Stimulated activated CD4-positive, alpha-beta T cell treated with anti-CD3 and anti-CD28 coated beads, Interleukin-12 subunit alpha, Interleukin-12 subunit beta, amount 100 ng/mL, for 48 hours (primary cell): ENCODE data around the gene DYNLRB1.

Source experiments
- DNase-seq, 3 donors: peaks; one replicate each; pipeline ENCODE4 v3.0.0-alpha.2; 2020; ENCODE audit warnings: low read depth in 2 of 3, low spot score in 1 of 3

Gene DYNLRB1

DNA sequence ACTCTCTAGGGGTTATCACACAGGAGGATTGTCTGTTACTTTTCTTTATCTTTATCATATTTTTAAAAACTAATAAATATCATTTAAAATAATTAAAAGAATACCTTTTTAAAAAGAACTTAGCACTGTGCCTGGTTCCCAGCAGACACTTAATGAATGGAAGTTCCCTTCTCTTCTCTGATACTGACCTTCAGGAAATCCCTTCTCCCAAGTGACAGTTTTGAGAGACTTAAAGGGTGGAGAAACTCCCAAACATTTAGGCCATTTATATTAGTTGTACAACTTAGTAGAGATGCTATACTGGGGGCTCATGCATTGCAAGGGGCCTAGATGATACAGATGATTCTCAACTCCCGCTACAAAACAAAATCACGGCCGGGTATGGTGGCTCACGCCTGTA is 60.8 kb downstream of the DYNLRB1 start:
- no peak for DNase-seq

DNA sequence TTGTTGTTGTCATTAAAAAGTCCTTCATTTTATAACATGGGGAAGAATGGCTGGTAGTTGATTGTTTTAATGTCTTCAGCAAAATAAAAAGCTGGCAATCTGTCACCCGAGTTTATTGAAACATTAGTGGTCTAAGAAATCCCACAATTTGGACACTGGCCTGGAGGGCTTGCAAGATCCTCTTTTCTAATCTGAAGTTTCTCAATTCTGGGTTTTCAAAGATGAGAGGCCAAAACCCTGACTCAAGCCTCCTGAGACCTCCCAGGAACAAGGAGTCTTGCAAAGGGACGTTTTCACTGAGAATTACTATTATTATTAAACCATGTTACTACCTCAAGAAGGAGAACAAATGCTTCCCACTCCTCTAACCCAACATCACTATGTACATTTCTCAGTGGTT is 61.8 kb downstream of the DYNLRB1 start:
- no peak for DNase-seq

DNA sequence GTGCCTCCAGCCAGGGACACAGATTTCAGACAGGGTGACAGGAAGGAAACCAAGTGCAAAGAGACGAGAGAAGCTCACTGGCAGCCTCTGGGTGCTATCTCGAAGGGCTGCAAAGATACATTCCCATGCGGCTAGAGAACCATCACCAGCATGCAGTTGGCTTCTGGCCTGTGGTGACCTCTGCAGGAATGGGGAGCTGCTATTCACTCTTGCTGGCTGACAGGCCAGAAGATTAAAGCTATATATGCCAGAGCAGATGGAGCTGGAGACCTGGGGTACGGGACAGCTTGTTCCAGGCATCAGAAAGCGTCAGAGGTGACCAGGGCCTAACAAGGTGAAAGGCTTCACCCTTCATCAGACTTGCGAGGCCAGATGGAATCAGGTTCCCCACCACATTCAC is 62.3 kb downstream of the DYNLRB1 start:
- DNase-seq: no peak

DNA sequence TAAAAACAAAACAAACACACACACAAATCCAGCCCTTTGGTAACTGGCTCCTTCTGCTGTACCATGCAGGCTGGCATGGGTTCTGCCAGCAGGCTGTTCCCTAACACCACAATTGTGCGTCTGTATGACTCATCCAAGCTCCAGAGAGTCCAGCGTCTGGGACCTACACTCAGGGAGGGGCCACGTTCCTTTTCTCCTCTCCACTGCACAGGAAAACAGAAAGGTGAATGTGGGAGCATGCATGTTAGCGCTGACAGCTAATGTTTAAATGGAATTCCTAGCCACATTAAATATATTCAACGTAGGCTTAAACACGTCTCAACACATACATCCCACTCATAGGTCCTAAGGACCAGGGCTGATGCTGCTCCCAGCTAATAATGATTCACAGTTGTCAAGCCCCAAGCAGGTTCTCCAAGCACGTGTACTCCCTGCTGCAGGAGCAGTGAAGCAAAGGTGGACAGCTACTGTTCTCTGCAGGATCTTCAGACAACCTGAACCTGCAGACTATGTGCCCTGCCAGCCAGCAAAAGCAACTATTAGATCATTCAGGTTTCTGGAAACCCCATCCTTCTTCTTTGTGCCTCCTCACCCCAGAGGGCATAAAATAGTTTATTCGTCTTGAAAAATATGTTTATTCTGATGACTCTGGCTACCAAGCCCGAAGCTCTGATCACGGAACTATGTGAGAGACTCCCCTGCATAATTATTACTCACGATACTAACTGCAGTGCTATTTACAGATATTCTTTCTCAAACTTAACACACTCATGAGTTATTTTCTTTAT is 63.2 kb downstream of the DYNLRB1 start:
- no peak for DNase-seq

DNA sequence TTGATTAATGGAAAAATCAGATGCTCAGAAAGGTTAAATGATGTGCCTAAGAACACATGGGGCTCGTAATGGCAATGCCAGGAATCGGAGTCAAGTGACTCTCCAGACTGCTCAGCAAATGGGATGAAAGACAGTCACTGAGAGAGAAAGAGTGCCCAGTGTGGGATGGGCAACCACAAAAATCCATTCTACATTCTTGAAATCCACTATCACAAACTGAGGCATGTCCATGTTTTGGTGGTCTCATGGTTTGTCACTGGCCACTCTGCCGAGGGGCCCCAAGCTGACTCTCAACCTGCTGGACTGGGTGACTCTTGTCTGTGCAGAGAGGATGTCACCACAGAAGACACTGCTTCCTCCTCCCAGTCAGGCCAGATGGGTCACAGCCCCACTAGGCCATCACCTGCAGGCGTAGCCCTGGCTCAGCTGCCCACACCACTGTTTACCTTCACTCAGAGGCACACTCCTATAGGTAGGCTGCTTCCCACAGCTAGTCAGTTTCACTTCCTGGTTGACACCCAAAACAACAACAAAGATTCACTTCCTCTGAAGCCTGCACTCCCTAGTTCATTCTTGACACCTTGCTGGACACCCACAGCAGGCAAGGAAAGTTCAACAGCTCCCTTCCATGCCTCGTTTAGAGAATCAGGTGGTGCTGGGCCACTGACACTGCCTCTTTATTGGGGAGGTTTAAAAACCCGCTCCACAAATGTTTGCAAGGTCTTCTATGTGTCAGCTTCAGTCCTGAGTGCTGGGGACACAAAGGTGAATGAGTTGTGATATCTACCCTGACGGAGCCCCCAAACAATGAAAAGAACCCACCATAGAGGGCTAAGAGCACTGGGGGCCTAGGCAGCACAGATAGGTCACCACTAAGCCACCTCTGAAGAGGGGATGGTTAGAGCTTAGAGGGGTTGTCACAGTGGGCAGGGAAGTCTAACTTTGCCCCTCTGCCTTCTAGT is 64.0 kb downstream of the DYNLRB1 start:
- DNase-seq: no peak

DNA sequence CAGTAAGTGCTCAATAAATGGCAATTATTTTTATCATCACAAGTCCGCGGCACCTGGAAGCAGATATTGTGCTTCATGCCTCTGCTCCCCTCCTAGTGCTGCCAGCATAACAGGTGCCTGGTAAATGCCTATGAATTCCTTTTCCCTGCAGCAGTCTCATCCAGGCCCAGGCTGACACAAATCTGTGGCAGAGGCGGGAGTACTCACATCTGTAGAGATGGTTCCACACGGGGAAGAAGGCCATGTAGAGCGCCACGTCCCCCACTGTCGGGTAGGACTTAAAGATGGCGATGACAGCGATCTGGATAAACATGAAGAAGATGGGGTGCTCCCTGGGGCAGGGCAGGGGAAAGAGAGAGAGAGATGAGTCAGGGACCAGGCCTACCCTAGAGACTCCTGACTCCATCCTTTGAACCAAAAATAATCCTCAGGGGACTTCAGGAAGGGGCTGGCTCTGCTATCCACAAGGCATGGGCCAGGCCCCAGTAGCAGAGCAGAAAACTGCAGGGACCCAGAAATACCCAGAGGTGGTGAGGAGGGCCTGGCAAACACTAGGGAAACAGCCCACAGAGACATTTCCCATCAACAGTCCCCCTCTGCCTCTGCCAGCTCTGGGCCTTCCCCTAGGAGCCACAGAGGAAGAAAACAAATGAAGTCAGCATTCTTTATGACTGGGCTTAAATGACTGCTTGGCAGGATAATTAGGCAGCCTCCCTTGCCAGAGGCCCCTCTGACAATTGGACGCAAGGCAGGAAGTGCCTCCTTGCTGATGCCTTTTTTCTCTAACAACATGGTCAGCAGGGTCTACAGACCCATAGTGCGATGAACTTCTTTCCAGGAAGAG is 65.3 kb downstream of the DYNLRB1 start:
- peak; percentile 11 to 49 (median 19) for DNase-seq

DNA sequence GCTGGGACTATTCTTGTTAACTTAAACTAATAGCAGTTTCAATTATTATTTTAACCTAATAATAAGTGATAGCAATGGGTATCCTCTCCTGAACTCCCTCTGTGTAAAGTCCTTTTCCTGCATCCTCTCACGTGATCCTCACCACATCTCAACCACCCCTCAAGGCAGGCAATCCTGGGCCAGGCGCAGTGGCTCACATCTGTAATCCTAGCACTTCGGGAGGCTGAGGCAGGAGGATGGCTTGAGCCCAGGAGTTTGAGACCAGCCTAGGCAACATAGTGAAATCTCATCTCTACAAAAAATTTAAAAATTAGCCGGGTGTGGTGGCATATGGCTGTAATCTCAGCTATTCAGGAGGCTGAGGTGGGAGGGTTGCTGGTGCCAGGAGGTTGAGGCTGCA is 66.0 kb downstream of the DYNLRB1 start:
- DNase-seq: no peak

DNA sequence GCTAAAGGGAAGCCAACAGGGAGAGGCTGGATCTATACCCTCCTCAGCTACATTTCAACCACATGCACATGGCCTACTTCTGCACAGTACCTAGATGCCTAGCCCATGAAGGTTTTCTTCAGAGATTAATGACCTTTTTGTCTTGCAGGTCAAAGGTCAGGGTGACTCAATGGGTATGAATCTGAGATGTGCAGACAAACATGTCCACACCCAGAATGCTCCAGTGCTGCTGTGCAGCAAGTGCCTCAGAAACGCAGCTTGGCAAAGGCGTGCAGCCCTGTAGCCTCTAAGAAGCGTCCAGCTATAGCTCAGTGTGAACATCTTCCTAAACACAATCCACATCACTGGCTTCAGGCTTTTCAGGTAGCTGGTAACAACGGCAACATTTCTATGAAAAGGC is 66.7 kb downstream of the DYNLRB1 start:
- no peak for DNase-seq

DNA sequence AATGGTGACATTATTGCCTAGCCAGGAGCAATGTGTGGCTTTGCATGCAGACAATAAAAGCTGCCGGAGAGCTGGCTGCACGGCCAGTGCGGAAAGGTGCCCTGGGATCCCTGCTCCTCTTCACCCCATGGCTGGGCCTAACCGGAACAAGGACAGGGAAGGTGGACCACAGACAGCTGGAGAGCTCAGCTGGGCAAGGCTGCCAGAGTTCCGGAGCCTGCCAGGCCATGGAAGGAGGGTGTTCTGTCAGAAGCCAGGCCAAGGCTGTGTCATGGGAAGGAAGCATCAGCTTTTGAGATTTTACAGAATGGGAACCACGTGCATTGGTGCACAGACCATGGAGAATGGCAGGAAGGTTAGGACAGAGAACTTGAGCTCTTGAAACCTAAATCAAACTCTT is 67.3 kb downstream of the DYNLRB1 start:
- no peak for DNase-seq

DNA sequence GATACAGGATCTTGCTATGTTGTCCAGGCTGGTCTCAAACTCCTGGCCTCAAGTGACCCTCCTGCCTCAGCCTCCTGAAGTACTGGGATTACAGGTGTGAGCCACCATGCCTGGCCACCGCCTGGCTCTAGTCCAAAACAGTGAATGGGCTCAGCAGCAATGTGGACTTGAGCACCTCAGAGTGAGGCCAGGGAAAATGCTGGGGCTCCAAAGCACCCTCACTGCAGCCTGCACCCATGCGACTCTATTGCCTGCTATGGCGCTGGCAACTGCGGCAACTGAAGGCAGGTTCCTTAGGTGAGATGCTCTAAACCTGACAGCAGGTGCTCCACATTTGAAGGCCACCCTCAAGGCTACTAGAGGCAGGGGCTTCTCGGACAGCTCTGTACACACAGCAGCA is 68.8 kb downstream of the DYNLRB1 start:
- no peak for DNase-seq

DNA sequence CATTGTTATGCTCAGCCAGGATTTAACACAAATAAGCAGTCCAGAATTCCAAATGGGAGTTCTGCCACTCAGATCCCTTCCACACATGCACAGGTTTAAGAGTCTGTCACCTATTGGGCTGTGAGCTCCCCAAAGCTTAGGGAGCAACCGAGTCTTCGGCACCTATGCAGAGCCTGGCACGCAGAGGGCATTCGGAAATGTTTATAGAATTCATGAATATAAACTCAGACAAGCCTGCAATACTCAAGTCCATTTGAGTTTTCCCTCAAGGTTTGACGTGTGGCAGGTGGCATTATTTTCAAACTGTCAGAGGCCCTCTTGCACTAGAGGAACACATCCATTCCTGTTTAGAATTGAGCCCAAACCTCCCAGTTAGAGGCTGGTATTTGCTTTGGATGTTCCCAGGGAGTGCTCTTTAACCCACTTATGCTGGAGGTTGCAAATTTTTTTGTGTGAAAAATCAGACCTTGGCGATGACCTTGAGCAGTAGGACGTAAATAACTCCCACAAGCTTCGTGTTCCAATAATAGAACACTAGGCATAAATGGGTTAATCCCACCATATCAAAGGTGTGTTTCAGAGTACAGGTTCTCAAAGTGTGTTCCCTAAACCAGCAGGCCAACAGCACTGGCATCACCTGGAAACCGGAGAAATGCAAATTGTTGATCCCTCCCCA is 70.4 kb downstream of the DYNLRB1 start:
- DNase-seq: no peak
